GM12892 (cell line): ENCODE measurements around the gene TMEM125.

Experiments used
- POLR2A ChIP-seq: IDR thresholded peaks from 2 replicates; pipeline ENCODE4 v1.6.1; 2011; ENCODE audit warnings: low read depth, low read length, control low read depth
- POLR2AphosphoS5 ChIP-seq: IDR thresholded peaks from 2 replicates; pipeline ENCODE4 v1.6.1; 2011; ENCODE audit warnings: low read depth, low read length, control low read depth

DNA sequence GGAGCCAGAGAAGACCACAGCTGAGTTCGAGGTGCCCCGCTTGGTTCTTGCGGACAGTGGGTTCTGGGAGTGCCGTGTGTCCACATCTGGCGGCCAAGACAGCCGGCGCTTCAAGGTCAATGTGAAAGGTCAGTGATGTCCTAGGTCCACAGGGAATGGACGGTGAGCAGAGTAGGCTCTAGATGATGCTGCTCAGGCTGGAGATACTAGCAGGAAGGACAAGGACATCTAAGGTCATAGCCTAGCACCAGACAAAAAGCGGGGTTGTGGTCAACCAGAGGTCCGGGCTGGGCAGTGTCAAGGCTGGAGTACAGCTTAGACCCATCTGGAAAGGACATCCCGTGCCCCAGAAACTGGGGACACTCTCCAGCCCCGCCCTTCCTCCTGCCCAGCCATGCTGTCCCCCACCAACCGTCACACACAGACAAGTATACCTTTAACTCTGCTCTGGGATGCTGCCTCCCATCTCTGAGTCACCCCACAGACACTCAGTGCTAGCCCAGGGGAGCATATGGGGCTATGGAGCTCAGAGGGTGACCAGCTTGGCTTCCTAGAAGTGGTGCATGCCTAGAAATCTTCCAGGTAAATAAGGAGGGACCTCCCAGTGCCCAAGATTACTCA lies 39.7 kb downstream of the TMEM125 start:
- TF ChIP-seq POLR2AphosphoS5 (no peak), POLR2A (no peak)
